IPS DF 6.9 (cell line): ENCODE measurements around the gene TTYH2.

ENCODE experiments used
- DNase-seq: peaks from one replicate; pipeline ENCODE4 v3.0.0-alpha.2; 2013; ENCODE audit warnings: low read depth, low spot score
- H3K27ac ChIP-seq: one replicate; pipeline ENCODE4 v1.5.1; 2013; ENCODE audit warnings: low read length, control low read depth
- H3K27me3 ChIP-seq: 2 replicates; pipeline ENCODE4 v1.6.1; 2013; ENCODE audit warnings: mild to moderate bottlenecking, low read length; ENCODE audit not compliant: control insufficient read depth, insufficient read depth
- H3K36me3 ChIP-seq: 2 replicates; pipeline ENCODE4 v1.6.1; 2013; ENCODE audit warnings: low read length; ENCODE audit not compliant: control insufficient read depth, insufficient read depth
- H3K4me1 ChIP-seq: 2 replicates; pipeline ENCODE4 v1.6.1; 2013; ENCODE audit warnings: low read length; ENCODE audit not compliant: control insufficient read depth, insufficient read depth
- H3K4me3 ChIP-seq: 2 replicates; pipeline ENCODE4 v1.5.1; 2013; ENCODE audit warnings: mild to moderate bottlenecking, low read length
- H3K9me3 ChIP-seq: 2 replicates; pipeline ENCODE4 v1.6.1; 2013; ENCODE audit warnings: low read length, inconsistent platforms; ENCODE audit not compliant: control insufficient read depth, insufficient read depth
- WGBS: extraction: QIAGEN DNeasy Blood & Tissue Kit; methylation state at CpG from one replicate; pipeline ENCODE4 v1.1.7; 2013; ENCODE audit warnings: mixed read lengths, missing lambda C conversion rate; ENCODE audit not compliant: insufficient read length, insufficient coverage; 5-methylcytosine and 5-hydroxymethylcytosine counted together

The TTYH2 gene

GRCh38 chr17:74303305-74303704, 89.9 kb downstream of the TTYH2 start:
- H3K9me3 ChIP-seq: no peaks in the 10 kb centered on the region
- H3K4me1 ChIP-seq: no peaks in the 10 kb centered on the region
- WGBS: no CpG with 5 or more reads among the region's 8 CpGs
- H3K4me3 ChIP-seq: no peak overlapping the region
- H3K27ac ChIP-seq: no peak overlapping the region
- DNase-seq: no peak
- H3K36me3 ChIP-seq: no peaks in the 10 kb centered on the region
- no peaks in the 10 kb centered on the region for H3K27me3 ChIP-seq

GRCh38 chr17:74304184-74304583, 90.8 kb downstream of the TTYH2 start:
- no peaks in the 10 kb centered on the region for H3K9me3 ChIP-seq
- H3K4me1 ChIP-seq: no peaks in the 10 kb centered on the region
- no peak overlapping the region for H3K4me3 ChIP-seq
- DNase-seq: no peak
- H3K27me3 ChIP-seq: no peaks in the 10 kb centered on the region
- WGBS: no CpG with 5 or more reads among the region's 5 CpGs
- no peak overlapping the region for H3K27ac ChIP-seq
- H3K36me3 ChIP-seq: no peaks in the 10 kb centered on the region

DNA sequence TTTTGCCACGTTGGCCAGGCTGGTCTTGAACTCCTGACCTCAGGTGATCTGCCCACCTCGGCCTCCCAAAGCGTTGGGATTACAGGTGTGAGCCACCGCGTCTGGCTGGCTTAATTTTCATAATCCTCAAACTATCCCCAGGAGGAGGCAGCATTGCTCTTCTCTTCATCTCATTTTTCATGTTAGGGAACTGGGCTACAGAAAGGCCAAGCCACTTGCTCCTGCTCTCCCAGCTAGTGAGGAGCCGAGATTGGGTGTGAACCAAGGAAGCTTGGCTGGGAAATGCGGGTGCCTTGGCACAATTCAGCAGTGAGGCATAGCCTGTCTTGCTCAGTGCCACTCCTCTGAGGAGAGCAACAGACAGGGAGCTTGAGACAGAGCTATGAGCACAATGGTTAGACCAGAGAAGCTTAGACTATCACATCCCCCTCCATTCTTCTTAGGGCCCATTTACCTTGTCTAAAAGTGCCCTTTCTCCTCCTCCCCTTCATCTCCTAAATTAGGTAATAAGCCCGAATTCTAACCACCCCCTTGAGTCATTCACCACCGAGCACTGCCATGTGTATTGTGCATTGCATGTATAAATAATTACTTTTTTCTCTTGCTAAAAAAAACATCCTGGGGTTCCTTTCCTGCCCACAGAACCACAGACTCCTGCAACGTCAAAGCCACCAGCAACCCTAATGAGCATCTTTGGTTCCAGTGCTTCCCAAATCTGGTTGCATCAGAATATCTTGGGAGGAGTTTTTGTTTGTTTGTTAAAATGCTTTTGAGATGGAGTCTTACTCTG, 92.7 kb downstream of the TTYH2 start:
- H3K9me3 ChIP-seq: no peaks in the 10 kb centered on the region
- WGBS: no CpG with 5 or more reads among the region's 10 CpGs
- DNase-seq: no peak
- H3K4me1 ChIP-seq: no peaks in the 10 kb centered on the region; the same call in 1 of the 2 replicates
- H3K36me3 ChIP-seq: no peaks in the 10 kb centered on the region
- H3K27ac ChIP-seq: no peak overlapping the region
- no peaks in the 10 kb centered on the region for H3K27me3 ChIP-seq
- no peak overlapping the region for H3K4me3 ChIP-seq

DNA sequence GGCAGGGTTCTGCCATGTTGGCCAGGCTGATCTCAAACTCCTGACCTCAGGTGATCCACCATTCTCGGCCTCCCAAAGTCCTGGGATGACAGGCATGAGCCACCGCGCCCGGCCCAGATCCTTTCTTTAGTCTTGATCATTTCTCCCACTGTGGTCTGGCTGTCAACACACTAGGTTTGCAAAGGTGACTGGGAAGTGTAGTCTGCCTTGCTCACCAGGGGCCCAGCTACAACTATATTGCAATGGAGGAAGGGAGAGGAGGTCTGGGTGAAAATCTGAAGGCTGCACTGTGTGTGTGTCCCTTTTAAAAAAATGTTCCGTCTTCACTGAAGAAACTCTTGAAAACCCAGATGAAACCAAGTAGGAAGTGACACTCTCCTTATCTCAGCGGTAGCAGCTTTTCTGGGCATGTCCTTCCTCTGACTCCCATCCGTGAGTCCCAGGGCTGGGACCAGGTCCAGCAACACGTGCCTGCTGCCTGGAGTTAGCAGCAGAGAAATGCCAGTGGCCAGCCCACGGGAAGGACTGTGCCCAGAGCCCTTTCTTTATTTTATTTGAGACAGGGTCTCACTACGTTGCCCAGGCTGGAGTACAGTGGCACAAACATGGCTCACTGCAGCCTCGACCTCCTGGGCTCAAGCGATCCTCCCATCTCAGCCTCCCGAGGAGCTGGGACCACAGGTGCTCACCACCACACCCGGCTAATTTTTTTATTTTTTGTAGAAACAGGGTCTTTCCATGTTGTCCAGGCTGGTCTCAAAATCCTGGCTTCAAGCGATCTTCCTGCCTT, 94.8 kb downstream of the TTYH2 start:
- Histone ChIP-seq H3K27ac (no peak overlapping the region), H3K36me3 (no peaks in the 10 kb centered on the region), H3K4me1 (no peaks in the 10 kb centered on the region; the same call in 1 of the 2 replicates), H3K27me3 (no peaks in the 10 kb centered on the region), H3K9me3 (no peaks in the 10 kb centered on the region; the same call in 1 of the 2 replicates), H3K4me3 (no peak overlapping the region)
- DNase-seq: no peak
- no CpG with 5 or more reads among the region's 15 CpGs for WGBS

GRCh38 chr17:74309902-74310301, 96.5 kb downstream of the TTYH2 start:
- no peak overlapping the region for H3K4me3 ChIP-seq
- DNase-seq: no peak
- no peaks in the 10 kb centered on the region; the same call in 1 of the 2 replicates for H3K9me3 ChIP-seq
- no peaks in the 10 kb centered on the region; the same call in 1 of the 2 replicates for H3K4me1 ChIP-seq
- H3K27ac ChIP-seq: no peak overlapping the region
- WGBS: no CpG with 5 or more reads among the region's 12 CpGs
- H3K36me3 ChIP-seq: no peaks in the 10 kb centered on the region
- H3K27me3 ChIP-seq: no peaks in the 10 kb centered on the region
